Astrocyte of the spinal cord (primary cell): ENCODE data around the gene PTPRG.

ENCODE experiments used
- DNase-seq: peaks from one replicate; pipeline ENCODE4 v3.0.0; 2011; ENCODE audit warnings: low read depth, low spot score
- H3K4me3 ChIP-seq: 2 replicates; pipeline ENCODE4 v1.5.1; 2011; ENCODE audit warnings: low read depth, mild to moderate bottlenecking, low read length, moderate library complexity
- CTCF ChIP-seq: IDR thresholded peaks from 2 replicates; pipeline ENCODE4 v1.5.1; 2012; ENCODE audit warnings: low read depth, mild to moderate bottlenecking, low read length, inconsistent platforms
- in situ Hi-C: cut with HindIII; loops from 2 replicates; pipeline ENCODE4 v1.10.0; 2017; ENCODE audit warnings: low sequenced_read_pairs

The PTPRG gene

DNA sequence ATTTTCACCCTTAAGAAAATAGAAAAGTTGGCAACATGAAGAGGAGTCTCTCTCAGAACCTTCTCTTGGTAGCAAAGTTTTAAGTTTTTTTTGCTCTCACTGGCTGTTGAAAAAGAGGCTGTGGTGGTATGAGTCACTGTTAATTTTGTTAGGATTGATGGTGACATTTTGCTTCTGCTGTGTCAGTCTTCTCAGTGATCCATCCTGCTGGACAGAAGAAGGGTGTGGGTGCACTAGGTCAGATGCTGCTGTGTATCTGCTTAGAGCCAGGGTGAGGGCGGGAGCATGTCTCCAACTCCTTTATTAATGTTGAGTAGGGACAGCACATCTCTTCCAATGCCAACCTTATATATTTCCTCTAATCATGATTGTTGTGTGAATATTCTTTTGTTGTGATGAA, 442.5 kb downstream of the PTPRG start:
- in situ Hi-C loops = no loop called here
- H3K4me3 ChIP-seq = no peak overlapping the region
- no peak for DNase-seq
- no peak for TF ChIP-seq CTCF

DNA sequence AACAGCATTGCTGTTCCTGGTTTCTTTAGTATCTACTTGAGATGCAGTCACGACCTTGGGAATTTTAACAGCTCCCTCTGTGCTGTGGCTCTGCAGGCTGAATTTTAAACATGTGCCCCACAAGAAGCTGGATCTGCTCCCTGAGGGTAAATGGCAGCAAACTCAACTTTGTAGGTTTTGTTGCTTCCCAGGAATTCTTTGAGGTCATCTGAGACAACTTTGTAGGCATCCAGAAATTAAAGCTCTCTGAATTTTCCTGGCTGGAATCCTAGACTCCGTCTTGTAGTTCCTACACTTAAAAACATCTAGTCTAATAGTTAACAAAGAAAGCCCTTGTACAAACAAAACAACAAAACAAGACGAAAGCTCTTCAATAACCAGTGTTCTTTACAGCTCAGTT, 445.7 kb downstream of the PTPRG start:
- peak; percentile 43 for DNase-seq
- in situ Hi-C loops = no loop called here
- H3K4me3 ChIP-seq = no peak overlapping the region

DNA sequence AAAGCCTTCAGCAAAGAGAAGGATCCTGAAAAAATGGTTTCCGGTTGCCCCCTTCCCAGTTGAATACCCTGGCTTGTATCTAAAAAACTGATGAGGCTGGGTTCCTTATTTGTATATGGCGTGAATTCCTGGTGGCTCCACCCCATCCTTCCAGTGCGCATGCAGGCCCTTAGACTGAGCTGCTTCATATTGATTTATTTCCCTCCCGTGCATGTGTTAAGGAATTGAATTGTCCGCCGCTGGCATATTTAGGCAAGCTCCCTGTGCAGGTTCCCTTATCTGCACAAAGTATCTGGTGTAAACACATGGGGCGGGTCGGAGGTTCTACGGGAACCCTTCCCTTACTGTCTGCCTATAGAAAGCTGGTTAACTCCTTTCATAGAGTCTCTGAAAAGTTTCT, 449.6 kb downstream of the PTPRG start:
- H3K4me3 ChIP-seq = no peak overlapping the region
- DNase-seq = no peak
- in situ Hi-C loops = no loop called here
- TF ChIP-seq CTCF = no peak

More for the DNA sequence above, 445.7 kb downstream of the PTPRG start:
- no peak for TF ChIP-seq CTCF

DNA sequence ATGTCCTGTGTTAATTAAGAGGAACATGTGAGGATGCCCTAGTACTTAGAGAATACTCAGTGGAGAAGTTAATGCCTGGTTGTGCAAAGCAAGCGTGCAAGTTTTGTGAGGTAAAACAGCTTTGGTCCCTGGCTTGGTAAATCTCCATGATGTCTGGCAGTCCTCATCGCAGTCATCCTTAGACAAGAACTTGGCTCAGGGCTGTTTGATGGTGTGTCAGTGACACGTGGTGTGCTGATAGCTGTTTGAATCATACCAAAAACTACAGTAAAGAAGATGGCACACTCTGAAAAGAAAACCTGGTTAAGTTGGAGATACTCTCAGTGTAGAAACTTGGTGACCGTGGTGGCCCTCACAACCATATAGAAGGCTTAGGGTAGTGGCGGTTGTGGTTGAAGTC, 450.3 kb downstream of the PTPRG start:
- in situ Hi-C loops = no loop called here
- TF ChIP-seq CTCF = no peak
- DNase-seq = no peak
- no peak overlapping the region for H3K4me3 ChIP-seq

GRCh38 chr3:62013951-62014350, 452.6 kb downstream of the PTPRG start:
- no peak overlapping the region for H3K4me3 ChIP-seq
- in situ Hi-C loops = no loop called here
- no peak for TF ChIP-seq CTCF
- no peak for DNase-seq

- DNase-seq = no peak
- no peak for TF ChIP-seq CTCF
- in situ Hi-C loops = no loop called here
- H3K4me3 ChIP-seq = no peak overlapping the region
Measured at GRCh38 chr3:62015111-62015510, 453.7 kb downstream of the PTPRG start.

DNA sequence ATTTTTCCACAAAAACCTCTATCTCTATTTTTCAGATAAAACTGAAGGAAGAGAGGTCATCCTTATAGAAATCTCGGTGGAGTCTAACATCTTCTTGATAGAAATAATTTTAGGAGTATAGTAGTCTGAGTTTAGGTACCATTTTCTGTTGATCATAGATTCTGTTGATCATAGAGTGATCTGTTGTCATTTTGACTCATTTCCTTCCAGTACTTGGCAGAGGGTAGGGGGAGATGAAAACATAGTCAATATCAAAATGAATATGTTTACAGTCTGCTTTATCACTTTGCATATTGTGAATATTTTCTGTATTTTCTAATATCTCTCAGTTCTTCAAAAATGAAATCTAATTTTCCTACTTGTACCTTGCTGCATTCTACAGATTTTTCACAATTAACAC, 458.5 kb downstream of the PTPRG start:
- no peak for DNase-seq
- H3K4me3 ChIP-seq = no peak overlapping the region
- no peak for TF ChIP-seq CTCF
- in situ Hi-C loops = no loop called here
